ENCODE measurements around the gene GNG8. TPM values are rescaled to one million over a fixed set of nuclear protein-coding genes. Genes with fewer than 3 reads are reported as not detected.

Gene GNG8
- polyA plus RNA-seq, 1 of the 3 experiments (the other 2 are of a cell fraction): not detected

- peaks cover 15 to 33% of the 10 kb centered on the region in 2 experiments for H3K36me3 ChIP-seq (replicated peaks in 1 of 2; ENCODE audit: control insufficient read depth in 1 of 2, insufficient read depth in 2 of 2, low read length in 1 of 2)
Measured at GRCh38 chr19:46603752-46604231, 32.2 kb downstream of the GNG8 start.

GRCh38 chr19:46603195-46603637, 32.8 kb downstream of the GNG8 start:
- TF ChIP-seq GATA2 (CRISPR knock-in tag; IDR thresholded peaks at IDR 0.05): no peak
- 0 out of 2 replicates have a peak, but pooled peaks have one; percentile 9 for TF ChIP-seq MXI1 (IDR thresholded peaks at IDR 0.05; ENCODE audit: low read depth, low read length)
- TF ChIP-seq, protein P1, sequence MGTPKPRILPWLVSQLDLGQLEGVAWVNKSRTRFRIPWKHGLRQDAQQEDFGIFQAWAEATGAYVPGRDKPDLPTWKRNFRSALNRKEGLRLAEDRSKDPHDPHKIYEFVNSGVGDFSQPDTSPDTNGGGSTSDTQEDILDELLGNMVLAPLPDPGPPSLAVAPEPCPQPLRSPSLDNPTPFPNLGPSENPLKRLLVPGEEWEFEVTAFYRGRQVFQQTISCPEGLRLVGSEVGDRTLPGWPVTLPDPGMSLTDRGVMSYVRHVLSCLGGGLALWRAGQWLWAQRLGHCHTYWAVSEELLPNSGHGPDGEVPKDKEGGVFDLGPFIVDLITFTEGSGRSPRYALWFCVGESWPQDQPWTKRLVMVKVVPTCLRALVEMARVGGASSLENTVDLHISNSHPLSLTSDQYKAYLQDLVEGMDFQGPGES (IDR thresholded peaks at IDR 0.05; ENCODE audit: low read depth, low read length): no peak
- no peak for TF ChIP-seq REST (IDR thresholded peaks at IDR 0.05; ENCODE audit: low read depth, low read length)
- no peak for TF ChIP-seq ZBTB33 (IDR thresholded peaks at IDR 0.05; ENCODE audit: borderline replicate concordance, low read depth)
- TF ChIP-seq MAX (IDR thresholded peaks at IDR 0.05; ENCODE audit: low read depth): no peak
- no peak for TF ChIP-seq EZH2phosphoT487 (IDR thresholded peaks at IDR 0.05; ENCODE audit: borderline replicate concordance, low read depth)
- no peak for TF ChIP-seq SMC3 (IDR thresholded peaks at IDR 0.05; ENCODE audit: low read depth, low read length)
- TF ChIP-seq RFX5 (IDR thresholded peaks at IDR 0.05; ENCODE audit: low read length): no peak
- Histone ChIP-seq H3K79me2 (ENCODE audit: insufficient read depth) (peaks cover 57% of the 10 kb centered on the region), H3F3A (replicated peaks; ENCODE audit: insufficient read depth) (no peaks in the 10 kb centered on the region), H3K4me1 (ENCODE audit: control insufficient read depth in 1 of 2, insufficient read depth in 2 of 2, low read depth in 1 of 2, low read length in 1 of 2) (peaks cover 19 to 41% of the 10 kb centered on the region in 2 experiments), H3K9me3 (no peaks in the 10 kb centered on the region; the same call in 1 of the 2 replicates), H3K9me2 (no peaks in the 10 kb centered on the region), H3K36me3 (replicated peaks in 1 of 2; ENCODE audit: control insufficient read depth in 1 of 2, insufficient read depth in 2 of 2, low read length in 1 of 2) (peaks cover 10 to 27% of the 10 kb centered on the region in 2 experiments), H3K4me2 (peak overlapping the region; percentile 91), H3K27ac (ENCODE audit: low read depth in 2 of 2, low read length in 1 of 2) (peak overlapping the region; percentile 41 to 78), H2AFZ (ENCODE audit: low read depth) (no peak overlapping the region), H3K4me3 (ENCODE audit: low read depth in 2 of 2, low read length in 1 of 2) (peak overlapping the region; percentile 98 to 100), H3K27me3 (ENCODE audit: insufficient read depth) (no peaks in the 10 kb centered on the region), H4K20me1 (ENCODE audit: insufficient read depth) (peaks cover 40% of the 10 kb centered on the region), H3K9ac (peak overlapping the region; percentile 97)
- WGBS (ENCODE audit: low lambda C conversion rate): 32% methylated on average over 2 of the region's 2 CpGs
- ChIA-PET CTCF (interaction anchor here (0.6 to 23.7 kb wide), 6 partner anchors 13 to 230 kb away, joined by 3 to 471 read pairs (median 8); partner anchors contain the start of gene DACT3), POLR2A (interaction anchor here (1.3 to 1.9 kb wide), 2 partner anchors 8 to 27 kb away, joined by 5 to 7 read pairs; no protein-coding TSS in a partner anchor)
- peak; percentile 40 for DNase-seq

More at GRCh38 chr19:46603752-46604231, 32.2 kb downstream of the GNG8 start:
- Histone ChIP-seq H3K9me2 (no peaks in the 10 kb centered on the region), H3K4me2 (peak overlapping the region; percentile 91), H3F3A (replicated peaks; ENCODE audit: insufficient read depth) (no peaks in the 10 kb centered on the region), H2AFZ (ENCODE audit: low read depth) (no peak overlapping the region), H3K4me1 (ENCODE audit: control insufficient read depth in 1 of 2, insufficient read depth in 2 of 2, low read depth in 1 of 2, low read length in 1 of 2) (peaks cover 19 to 41% of the 10 kb centered on the region in 2 experiments), H4K20me1 (ENCODE audit: insufficient read depth) (peaks cover 40% of the 10 kb centered on the region), H3K4me3 (ENCODE audit: low read depth in 2 of 2, low read length in 1 of 2) (peak overlapping the region; percentile 98 to 100; a peak in 2 of 4 replicates), H3K27ac (ENCODE audit: low read depth in 2 of 2, low read length in 1 of 2) (peak overlapping the region in 1 of 2 experiments; percentile 78; a peak in 2 of 4 replicates), H3K79me2 (ENCODE audit: insufficient read depth) (peaks cover 57% of the 10 kb centered on the region), H3K9me3 (no peaks in the 10 kb centered on the region; the same call in 1 of the 2 replicates), H3K27me3 (ENCODE audit: insufficient read depth) (no peaks in the 10 kb centered on the region), H3K9ac (peak overlapping the region; percentile 97; the same call in 1 of the 2 replicates)
- TF ChIP-seq GATA2 (CRISPR knock-in tag; IDR thresholded peaks at IDR 0.05): no peak
- 0 out of 2 replicates have a peak, but pooled peaks have one; percentile 34 for TF ChIP-seq MXI1 (IDR thresholded peaks at IDR 0.05; ENCODE audit: low read depth, low read length)
- ChIA-PET POLR2A (interaction anchor here (1.0 kb wide), 1 partner anchor 13 kb away, joined by 3 read pairs; no protein-coding TSS in a partner anchor), CTCF (interaction anchor here (0.6 to 23.7 kb wide), 6 partner anchors 12 to 230 kb away, joined by 3 to 471 read pairs (median 8); partner anchors contain the start of gene DACT3)
- DNase-seq: peak; percentile 42
- WGBS (ENCODE audit: low lambda C conversion rate): 71% methylated on average over 9 of the region's 9 CpGs
